Measurements from ENCODE around the gene PDPN.

DNA sequence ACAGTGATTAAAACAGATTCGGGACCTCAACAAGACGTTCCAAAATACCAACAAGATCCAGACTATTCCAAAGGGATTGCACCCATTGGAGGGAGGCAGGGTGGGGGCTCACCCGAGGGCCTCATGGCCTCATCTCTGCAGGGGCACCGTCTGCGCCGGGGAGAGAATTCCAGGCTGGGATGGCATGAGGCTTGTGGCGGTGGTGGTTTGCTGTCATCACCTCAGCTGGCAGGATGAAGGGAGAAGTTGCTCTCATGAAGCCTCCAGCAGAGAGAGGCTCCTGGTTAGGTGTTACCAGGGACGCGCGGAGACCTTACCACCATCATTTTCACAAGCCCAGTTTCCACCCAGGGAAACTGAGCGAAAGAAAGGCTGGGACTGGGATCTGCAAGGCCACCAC, 6.7 kb upstream of the PDPN start:
- TF ChIP-seq, protein P1, sequence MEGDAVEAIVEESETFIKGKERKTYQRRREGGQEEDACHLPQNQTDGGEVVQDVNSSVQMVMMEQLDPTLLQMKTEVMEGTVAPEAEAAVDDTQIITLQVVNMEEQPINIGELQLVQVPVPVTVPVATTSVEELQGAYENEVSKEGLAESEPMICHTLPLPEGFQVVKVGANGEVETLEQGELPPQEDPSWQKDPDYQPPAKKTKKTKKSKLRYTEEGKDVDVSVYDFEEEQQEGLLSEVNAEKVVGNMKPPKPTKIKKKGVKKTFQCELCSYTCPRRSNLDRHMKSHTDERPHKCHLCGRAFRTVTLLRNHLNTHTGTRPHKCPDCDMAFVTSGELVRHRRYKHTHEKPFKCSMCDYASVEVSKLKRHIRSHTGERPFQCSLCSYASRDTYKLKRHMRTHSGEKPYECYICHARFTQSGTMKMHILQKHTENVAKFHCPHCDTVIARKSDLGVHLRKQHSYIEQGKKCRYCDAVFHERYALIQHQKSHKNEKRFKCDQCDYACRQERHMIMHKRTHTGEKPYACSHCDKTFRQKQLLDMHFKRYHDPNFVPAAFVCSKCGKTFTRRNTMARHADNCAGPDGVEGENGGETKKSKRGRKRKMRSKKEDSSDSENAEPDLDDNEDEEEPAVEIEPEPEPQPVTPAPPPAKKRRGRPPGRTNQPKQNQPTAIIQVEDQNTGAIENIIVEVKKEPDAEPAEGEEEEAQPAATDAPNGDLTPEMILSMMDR (conservative IDR thresholded peaks at IDR 0.05), result no peak
- no peak for TF ChIP-seq EZH2 (IDR thresholded peaks at IDR 0.05; ENCODE audit: low read depth)

All from PC-9 (cell line).